HepG2 (cell line): ENCODE data around the gene ZNF561. TPM values are rescaled to one million over a fixed set of nuclear protein-coding genes. Genes with fewer than 3 reads are reported as not detected.
"Not testable (repeated sequence)": the region's sequence is repeated elsewhere in the genome, so short reads cannot be mapped to it uniquely, and the experiment has no call there.

Source experiments
- ATAC-seq: fragments of 200-7000 bp; cut with Tn5 transposase; 3 replicates; pipeline ENCODE4 v1.9.1; 2020; ENCODE audit warnings: mild to moderate bottlenecking, moderate library complexity
- BruUV-seq: library from RNA; stranded (reverse); fragments of 400-500 nt; replicated peaks from 2 replicates; lab custom pipeline; 2021; lab: Mats Ljungman, UMichigan
- CTCF ChIA-PET: fragments of 300-600 bp; formaldehyde crosslinking; extraction: SDS; loops from one replicate; lab custom pipeline; 2021; ENCODE audit warnings: low total read pairs, inconsistent platforms, low intra/inter-chr PET ratio; lab: Yijun Ruan, JAX
- POLR2A ChIA-PET: fragments of 350-600 bp; sonication (Branson Sonifier 250); formaldehyde crosslinking; loops from one replicate; lab custom pipeline; 2020; ENCODE audit warnings: antibody characterized with exemption, inconsistent platforms; lab: Yijun Ruan, JAX
- DNase-seq: peaks from one replicate; pipeline ENCODE4 v3.0.0-alpha.2; 2015; ENCODE audit warnings: low spot score
- FAIRE-seq: peaks from 3 replicates; lab custom pipeline; 2011; peaks lifted over from hg19 to GRCh38; lab: Jason Lieb, UNC
- H2AFZ ChIP-seq: one replicate; pipeline ENCODE4 v1.6.1; 2011; ENCODE audit warnings: low read length, inconsistent platforms
- H3K27ac ChIP-seq: fragments of 300-600 bp; 3 replicates; pipeline ENCODE4 v1.8.0; 2011; ENCODE audit warnings: mixed run types, mild to moderate bottlenecking, mixed read lengths, low read length, inconsistent platforms; ENCODE audit not compliant: insufficient read depth; ENCODE audit errors: extremely low read length
- H3K27me3 ChIP-seq, 2 experiments: fragments of 200-600 bp in 1 of 2; 2 replicates in 1 of 2; 3 replicates in 1 of 2; pipeline versions ENCODE4 v1.6.0 to v1.8.0; 2011; ENCODE audit warnings: low read length in 2 of 2, mild to moderate bottlenecking in 2 of 2, moderate library complexity in 2 of 2, inconsistent platforms in 1 of 2; ENCODE audit not compliant: insufficient read depth in 2 of 2, control insufficient read depth in 1 of 2
- H3K36me3 ChIP-seq, 2 experiments: fragments of 200-600 bp in 1 of 2; replicated peaks in 1 of 2; 2 replicates in 1 of 2; 3 replicates in 1 of 2; pipeline versions ENCODE4 v1.5.1 to v1.8.0; 2011; ENCODE audit warnings: low read length in 2 of 2, inconsistent platforms in 1 of 2; ENCODE audit not compliant: insufficient read depth in 2 of 2, control insufficient read depth in 1 of 2
- H3K4me1 ChIP-seq: 2 replicates; pipeline ENCODE4 v1.5.1; 2012; ENCODE audit warnings: low read length, inconsistent platforms; ENCODE audit not compliant: insufficient read depth
- H3K4me2 ChIP-seq: 2 replicates; pipeline ENCODE4 v1.6.0; 2011; ENCODE audit warnings: low read depth, low read length, inconsistent platforms
- H3K4me3 ChIP-seq, 3 experiments: fragments of 200-600 bp in 1 of 3; sonication (generic), shearing (Covaris generic) in 1 of 3; replicated peaks in 1 of 3; 2 replicates each; pipeline ENCODE4 v1.5.1; 2011 to 2016; ENCODE audit warnings: low read length in 3 of 3, inconsistent platforms in 2 of 3, low read depth in 2 of 3, mild to moderate bottlenecking in 2 of 3, control low read depth in 1 of 3, mixed read lengths in 1 of 3; ENCODE audit not compliant: insufficient read depth in 1 of 3
- H3K79me2 ChIP-seq: one replicate; pipeline ENCODE4 v1.6.1; 2011; ENCODE audit warnings: low read length, inconsistent platforms; ENCODE audit not compliant: insufficient read depth
- H3K9ac ChIP-seq: 2 replicates; pipeline ENCODE4 v1.6.0; 2011; ENCODE audit warnings: mild to moderate bottlenecking, low read depth, low read length, inconsistent platforms; ENCODE audit not compliant: insufficient read depth
- H3K9me3 ChIP-seq: 2 replicates; pipeline ENCODE4 v1.5.1; 2012; ENCODE audit warnings: mild to moderate bottlenecking, low read length
- H4K20me1 ChIP-seq: 2 replicates; pipeline ENCODE4 v1.6.0; 2011; ENCODE audit warnings: inconsistent platforms, mild to moderate bottlenecking, low read length, moderate library complexity; ENCODE audit not compliant: insufficient read depth
- SSRP1 ChIP-seq: IDR thresholded peaks from 2 replicates; pipeline ENCODE4 v1.6.1; 2016; ENCODE audit warnings: control low read depth
- ZNF687 ChIP-seq: sonication (generic); formaldehyde crosslinking; IDR thresholded peaks from 2 replicates; pipeline ENCODE4 v1.5.1; 2020; ENCODE audit warnings: mild to moderate bottlenecking, missing genetic modification reagents, moderate library complexity
- WGBS: methylation state at CpG from one replicate; pipeline ENCODE4 v1.1.6; 2017; ENCODE audit warnings: low lambda C conversion rate; 5-methylcytosine and 5-hydroxymethylcytosine counted together
- in situ Hi-C: cut with HindIII; loops from 2 replicates; pipeline ENCODE4 v1.10.0; 2017; ENCODE audit warnings: low pct_unique_long_range_greater_than_20kb; ENCODE audit not compliant: extremely low pct_ligation_motif_present
- intact Hi-C: fragments of 100-400 bp; cut with micrococcal nuclease; formaldehyde crosslinking; loops from one replicate; pipeline ENCODE4 v1.10.0; 2022; ENCODE audit not compliant: unreplicated experiment
- polyA plus RNA-seq, 8 experiments: library from polyadenylated mRNA; depleted of rRNA in 3 of 8; stranded (reverse) in 7 of 8; unstranded in 1 of 8; fragments of >200 nt; fragmentation: Illumina TruSeq in 4 of 8; extraction: Trizol in 4 of 8; gene quantifications; 2 replicates each; pipeline versions ENCODE4 v1.2.1 to v1.2.3, GENCODE V29; 2011 to 2016; ENCODE audit warnings: low read depth in 4 of 8, missing spikeins in 1 of 8, mixed read lengths in 1 of 8; ENCODE audit not compliant: insufficient read depth in 1 of 8
- total RNA-seq, 5 experiments: library from RNA; depleted of rRNA; stranded (reverse); fragments of >200 nt; fragmentation: Illumina TruSeq; extraction: Trizol; gene quantifications; 2 replicates each; pipeline ENCODE4 v1.2.3, GENCODE V29; 2016; ENCODE audit warnings: low read depth in 1 of 5

Gene ZNF561
- total and polyA plus RNA-seq, 2 of the 13 experiments (the other 11 are each of a cell fraction or from before 2014, with no cell fraction given): 19.8 to 35.1 TPM

DNA sequence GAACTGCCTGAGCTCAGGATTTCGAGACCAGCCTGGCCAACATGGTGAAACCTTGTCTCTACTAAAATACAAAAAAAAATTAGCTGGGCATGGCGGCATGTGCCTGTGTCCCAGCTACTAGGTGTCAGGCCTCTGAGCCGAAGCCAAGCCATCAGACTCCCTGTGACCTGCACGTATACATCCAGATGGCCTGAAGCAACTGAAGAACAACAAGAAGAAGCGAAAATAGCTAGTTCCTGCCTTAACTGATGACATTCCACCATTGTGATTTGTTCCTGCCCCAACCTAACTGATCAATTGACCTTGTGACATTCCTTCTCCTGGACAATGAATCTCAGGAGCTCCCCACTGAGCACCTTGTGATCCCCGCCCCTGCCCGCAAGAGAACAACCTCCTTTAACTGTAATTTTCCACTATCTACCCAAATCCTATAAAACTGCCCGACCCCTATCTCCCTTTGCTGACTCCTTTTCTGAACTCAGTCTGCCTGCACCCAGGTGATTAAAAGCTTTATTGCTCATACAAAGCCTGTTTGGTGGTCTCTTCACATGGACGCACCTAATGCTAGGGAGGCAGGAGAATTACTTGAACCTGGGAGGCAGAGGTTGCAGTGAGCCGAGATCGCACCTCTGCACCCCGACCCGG, 38.8 kb downstream of the ZNF561 start:
- intact Hi-C loops: loop anchor here (10.0 kb wide), 1 partner anchor 447 kb away; no protein-coding TSS in a partner anchor
- H3K9me3 ChIP-seq, H2AFZ ChIP-seq, FAIRE-seq, H3K27me3 ChIP-seq, H3K27ac ChIP-seq, in situ Hi-C loops, BruUV-seq, ATAC-seq, DNase-seq, CTCF ChIA-PET: not testable (repeated sequence)
- peak overlapping the region; percentile 9 to 92 (median 12); a peak in 4 of 6 replicates for H3K4me3 ChIP-seq
- H3K4me1 ChIP-seq: peaks cover 51% of the 10 kb centered on the region
- POLR2A ChIA-PET: interaction anchor here (1.3 kb wide), 1 partner anchor 186 kb away, joined by 3 read pairs; the partner anchor contains the start of gene ZNF846
- H3K79me2 ChIP-seq: peaks cover 68% of the 10 kb centered on the region
- 79% methylated on average over 11 of the region's 13 CpGs for WGBS
- H4K20me1 ChIP-seq: peaks cover 53% of the 10 kb centered on the region
- peak overlapping the region; percentile 29; the same call in 1 of the 2 replicates for H3K9ac ChIP-seq
- peak; percentile 33; the same call in 1 of the 2 replicates for TF ChIP-seq ZNF687 (CRISPR knock-in tag)
- TF ChIP-seq SSRP1 (CRISPR knock-in tag): 0 out of 2 replicates have a peak, but pooled peaks have one; percentile 61
- H3K36me3 ChIP-seq: peaks cover 3 to 15% of the 10 kb centered on the region in 2 experiments; a peak in 4 of 5 replicates
- peak overlapping the region; percentile 73 for H3K4me2 ChIP-seq
